HepG2 (cell line): ENCODE results near the gene PPARA. TPM values are rescaled to one million over a fixed set of nuclear protein-coding genes. Genes with fewer than 3 reads are reported as not detected.

Experiments
- ATAC-seq: fragments of 200-7000 bp; cut with Tn5 transposase; 3 replicates; pipeline ENCODE4 v1.9.1; 2020; ENCODE audit warnings: mild to moderate bottlenecking, moderate library complexity
- BruUV-seq: library from RNA; stranded (reverse); fragments of 400-500 nt; replicated peaks from 2 replicates; lab custom pipeline; 2021; lab: Mats Ljungman, UMichigan
- CTCF ChIA-PET: fragments of 300-600 bp; formaldehyde crosslinking; extraction: SDS; loops from one replicate; lab custom pipeline; 2021; ENCODE audit warnings: low total read pairs, inconsistent platforms, low intra/inter-chr PET ratio; lab: Yijun Ruan, JAX
- POLR2A ChIA-PET: fragments of 350-600 bp; sonication (Branson Sonifier 250); formaldehyde crosslinking; loops from one replicate; lab custom pipeline; 2020; ENCODE audit warnings: antibody characterized with exemption, inconsistent platforms; lab: Yijun Ruan, JAX
- DNase-seq: peaks from one replicate; pipeline ENCODE4 v3.0.0-alpha.2; 2015; ENCODE audit warnings: low spot score
- FAIRE-seq: peaks from 3 replicates; lab custom pipeline; 2011; peaks lifted over from hg19 to GRCh38; lab: Jason Lieb, UNC
- H2AFZ ChIP-seq: one replicate; pipeline ENCODE4 v1.6.1; 2011; ENCODE audit warnings: low read length, inconsistent platforms
- H3K27ac ChIP-seq: fragments of 300-600 bp; 3 replicates; pipeline ENCODE4 v1.8.0; 2011; ENCODE audit warnings: mixed run types, mild to moderate bottlenecking, mixed read lengths, low read length, inconsistent platforms; ENCODE audit not compliant: insufficient read depth; ENCODE audit errors: extremely low read length
- H3K27me3 ChIP-seq, 2 experiments: fragments of 200-600 bp in 1 of 2; 2 replicates in 1 of 2; 3 replicates in 1 of 2; pipeline versions ENCODE4 v1.6.0 to v1.8.0; 2011; ENCODE audit warnings: low read length in 2 of 2, mild to moderate bottlenecking in 2 of 2, moderate library complexity in 2 of 2, inconsistent platforms in 1 of 2; ENCODE audit not compliant: insufficient read depth in 2 of 2, control insufficient read depth in 1 of 2
- H3K36me3 ChIP-seq, 2 experiments: fragments of 200-600 bp in 1 of 2; replicated peaks in 1 of 2; 2 replicates in 1 of 2; 3 replicates in 1 of 2; pipeline versions ENCODE4 v1.5.1 to v1.8.0; 2011; ENCODE audit warnings: low read length in 2 of 2, inconsistent platforms in 1 of 2; ENCODE audit not compliant: insufficient read depth in 2 of 2, control insufficient read depth in 1 of 2
- H3K4me1 ChIP-seq: 2 replicates; pipeline ENCODE4 v1.5.1; 2012; ENCODE audit warnings: low read length, inconsistent platforms; ENCODE audit not compliant: insufficient read depth
- H3K4me2 ChIP-seq: 2 replicates; pipeline ENCODE4 v1.6.0; 2011; ENCODE audit warnings: low read depth, low read length, inconsistent platforms
- H3K4me3 ChIP-seq, 3 experiments: fragments of 200-600 bp in 1 of 3; sonication (generic), shearing (Covaris generic) in 1 of 3; replicated peaks in 1 of 3; 2 replicates each; pipeline ENCODE4 v1.5.1; 2011 to 2016; ENCODE audit warnings: low read length in 3 of 3, inconsistent platforms in 2 of 3, low read depth in 2 of 3, mild to moderate bottlenecking in 2 of 3, control low read depth in 1 of 3, mixed read lengths in 1 of 3; ENCODE audit not compliant: insufficient read depth in 1 of 3
- H3K79me2 ChIP-seq: one replicate; pipeline ENCODE4 v1.6.1; 2011; ENCODE audit warnings: low read length, inconsistent platforms; ENCODE audit not compliant: insufficient read depth
- H3K9ac ChIP-seq: 2 replicates; pipeline ENCODE4 v1.6.0; 2011; ENCODE audit warnings: mild to moderate bottlenecking, low read depth, low read length, inconsistent platforms; ENCODE audit not compliant: insufficient read depth
- H3K9me3 ChIP-seq: 2 replicates; pipeline ENCODE4 v1.5.1; 2012; ENCODE audit warnings: mild to moderate bottlenecking, low read length
- H4K20me1 ChIP-seq: 2 replicates; pipeline ENCODE4 v1.6.0; 2011; ENCODE audit warnings: inconsistent platforms, mild to moderate bottlenecking, low read length, moderate library complexity; ENCODE audit not compliant: insufficient read depth
- ARNTL ChIP-seq: sonication (generic); formaldehyde crosslinking; IDR thresholded peaks from 2 replicates; pipeline ENCODE4 v1.4.0; 2020; ENCODE audit warnings: mild to moderate bottlenecking, missing genetic modification reagents
- BRD4 ChIP-seq: sonication (generic); formaldehyde crosslinking; IDR thresholded peaks from 2 replicates; pipeline ENCODE4 v1.4.0; 2020; ENCODE audit warnings: missing genetic modification reagents
- FOXP1 ChIP-seq, 2 experiments: fragments of 450-650 bp in 1 of 2; IDR thresholded peaks; 2 replicates each; pipeline ENCODE4 v1.6.1; 2017 to 2018; ENCODE audit warnings: antibody characterized with exemption in 1 of 2
- HNF4G ChIP-seq, 2 experiments: sonication (generic) in 1 of 2; formaldehyde crosslinking in 1 of 2; IDR thresholded peaks; 2 replicates each; pipeline versions ENCODE4 v1.4.0 to v1.6.1; 2011 to 2020; ENCODE audit warnings: borderline replicate concordance in 2 of 2, low read depth in 2 of 2, mild to moderate bottlenecking in 2 of 2, low read length in 1 of 2, missing genetic modification reagents in 1 of 2, moderate library complexity in 1 of 2
- RARA ChIP-seq: IDR thresholded peaks from 2 replicates; pipeline ENCODE4 v1.6.1; 2016; ENCODE audit warnings: missing genetic modification reagents, missing compliant biosample characterization
- RCOR2 ChIP-seq: IDR thresholded peaks from 2 replicates; pipeline ENCODE4 v1.6.1; 2016; ENCODE audit warnings: missing biosample characterization, missing genetic modification reagents
- ZNF382 ChIP-seq: sonication (generic); formaldehyde crosslinking; IDR thresholded peaks from 2 replicates; pipeline ENCODE4 v1.5.0; 2020; ENCODE audit warnings: missing genetic modification reagents, mild to moderate bottlenecking, borderline replicate concordance
- ZNF572 ChIP-seq: sonication (generic); formaldehyde crosslinking; IDR thresholded peaks from 2 replicates; pipeline ENCODE4 v1.5.1; 2020; ENCODE audit warnings: mild to moderate bottlenecking, missing genetic modification reagents
- ZNF792 ChIP-seq: IDR thresholded peaks from 2 replicates; pipeline ENCODE4 v1.6.1; 2016
- ZNF816 ChIP-seq: sonication (generic); formaldehyde crosslinking; IDR thresholded peaks from 2 replicates; pipeline ENCODE4 v1.8.0; 2022; ENCODE audit warnings: missing genetic modification reagents, mild to moderate bottlenecking, borderline replicate concordance
- ZNF878 ChIP-seq: sonication (generic); formaldehyde crosslinking; IDR thresholded peaks from 2 replicates; pipeline ENCODE4 v1.8.1; 2023; ENCODE audit warnings: mild to moderate bottlenecking, missing genetic modification reagents, moderate library complexity
- WGBS: methylation state at CpG from one replicate; pipeline ENCODE4 v1.1.6; 2017; ENCODE audit warnings: low lambda C conversion rate; 5-methylcytosine and 5-hydroxymethylcytosine counted together
- in situ Hi-C: cut with HindIII; loops from 2 replicates; pipeline ENCODE4 v1.10.0; 2017; ENCODE audit warnings: low pct_unique_long_range_greater_than_20kb; ENCODE audit not compliant: extremely low pct_ligation_motif_present
- intact Hi-C: fragments of 100-400 bp; cut with micrococcal nuclease; formaldehyde crosslinking; loops from one replicate; pipeline ENCODE4 v1.10.0; 2022; ENCODE audit not compliant: unreplicated experiment
- polyA plus RNA-seq, 8 experiments: library from polyadenylated mRNA; depleted of rRNA in 3 of 8; stranded (reverse) in 7 of 8; unstranded in 1 of 8; fragments of >200 nt; fragmentation: Illumina TruSeq in 4 of 8; extraction: Trizol in 4 of 8; gene quantifications; 2 replicates each; pipeline versions ENCODE4 v1.2.1 to v1.2.3, GENCODE V29; 2011 to 2016; ENCODE audit warnings: low read depth in 4 of 8, missing spikeins in 1 of 8, mixed read lengths in 1 of 8; ENCODE audit not compliant: insufficient read depth in 1 of 8
- total RNA-seq, 5 experiments: library from RNA; depleted of rRNA; stranded (reverse); fragments of >200 nt; fragmentation: Illumina TruSeq; extraction: Trizol; gene quantifications; 2 replicates each; pipeline ENCODE4 v1.2.3, GENCODE V29; 2016; ENCODE audit warnings: low read depth in 1 of 5
- TF ChIP-seq, protein P1 (sequence below): sonication (generic); formaldehyde crosslinking; IDR thresholded peaks from 2 replicates; pipeline ENCODE4 v1.5.1; 2020; ENCODE audit warnings: mild to moderate bottlenecking, missing genetic modification reagents, borderline replicate concordance

The PPARA gene
- total and polyA plus RNA-seq, 2 of the 13 experiments (the other 11 are each of a cell fraction or from before 2014, with no cell fraction given), result 18.2 to 24.7 TPM

DNA sequence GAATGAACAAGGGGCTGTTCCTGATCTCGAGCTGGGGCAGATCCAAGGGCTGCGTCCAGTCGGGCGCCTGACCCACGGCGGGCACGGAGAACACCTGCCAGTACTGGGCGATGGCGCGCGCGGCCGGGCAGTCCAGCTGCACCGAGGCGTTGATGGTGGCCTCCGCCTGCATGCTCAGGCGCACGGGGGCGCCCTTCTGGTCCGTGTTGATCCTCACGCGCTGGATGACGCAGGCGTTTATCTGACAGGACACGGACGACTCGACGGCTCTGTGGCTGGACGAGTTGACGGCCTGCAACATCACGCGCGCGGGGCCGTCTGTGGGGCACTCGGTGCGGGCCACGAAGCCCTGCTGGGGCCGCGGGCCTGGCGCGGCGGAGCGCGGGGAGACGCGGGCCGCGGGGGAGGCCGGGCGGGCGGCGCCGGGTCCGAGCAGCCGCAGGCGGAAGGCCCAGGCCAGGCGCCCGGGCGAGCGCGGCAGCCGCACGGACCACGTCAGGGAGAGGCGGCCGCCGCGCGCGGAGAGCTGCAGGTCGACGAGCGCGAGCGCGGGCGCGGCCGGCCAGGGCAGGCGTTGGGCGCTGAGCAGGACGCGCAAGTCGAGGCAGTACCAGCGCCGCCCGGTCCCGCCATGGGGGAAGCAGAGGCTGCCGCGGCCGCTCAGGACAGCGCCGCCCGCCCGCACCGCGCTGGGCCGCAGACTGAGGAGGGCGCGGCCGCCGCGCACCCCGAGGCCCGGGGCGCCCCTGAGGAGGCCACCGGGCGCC lies 112.3 kb downstream of the PPARA start:
- no peaks in the 10 kb centered on the region for H3K36me3 ChIP-seq
- POLR2A ChIA-PET, result no interaction called here
- H3K4me3 ChIP-seq, result no peak overlapping the region
- H3K79me2 ChIP-seq, result no peaks in the 10 kb centered on the region
- no peak for TF ChIP-seq RCOR2 (CRISPR knock-in tag)
- TF ChIP-seq ZNF816 (CRISPR knock-in tag), result no peak
- no peak for TF ChIP-seq ARNTL (CRISPR knock-in tag)
- no peak for TF ChIP-seq FOXP1 (IDR thresholded peaks at IDR 0.05)
- TF ChIP-seq FOXP1 (CRISPR knock-in tag; IDR thresholded peaks at IDR 0.05), result no peak
- no peak for TF ChIP-seq ZNF792 (CRISPR knock-in tag)
- no peak for TF ChIP-seq RARA (CRISPR knock-in tag)
- no peak for TF ChIP-seq ZNF878 (CRISPR knock-in tag)
- TF ChIP-seq, protein P1, sequence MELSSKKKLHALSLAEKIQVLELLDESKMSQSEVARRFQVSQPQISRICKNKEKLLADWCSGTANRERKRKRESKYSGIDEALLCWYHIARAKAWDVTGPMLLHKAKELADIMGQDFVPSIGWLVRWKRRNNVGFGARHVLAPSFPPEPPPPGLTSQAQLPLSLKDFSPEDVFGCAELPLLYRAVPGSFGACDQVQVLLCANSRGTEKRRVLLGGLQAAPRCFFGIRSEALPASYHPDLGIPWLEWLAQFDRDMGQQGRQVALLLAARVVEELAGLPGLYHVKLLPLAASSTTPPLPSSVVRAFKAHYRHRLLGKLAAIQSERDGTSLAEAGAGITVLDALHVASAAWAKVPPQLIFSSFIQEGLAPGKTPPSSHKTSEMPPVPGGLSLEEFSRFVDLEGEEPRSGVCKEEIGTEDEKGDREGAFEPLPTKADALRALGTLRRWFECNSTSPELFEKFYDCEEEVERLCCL (CRISPR knock-in tag), result no peak
- no peak for TF ChIP-seq ZNF572
- TF ChIP-seq HNF4G (IDR thresholded peaks at IDR 0.05; ENCODE audit: borderline replicate concordance, low read depth, low read length), result no peak
- TF ChIP-seq HNF4G (CRISPR knock-in tag; IDR thresholded peaks at IDR 0.05; ENCODE audit: borderline replicate concordance, low read depth), result no peak
- no peak for TF ChIP-seq BRD4 (CRISPR knock-in tag)
- no peak for TF ChIP-seq ZNF382 (CRISPR knock-in tag)
- H3K9ac ChIP-seq, result no peak overlapping the region
- FAIRE-seq, result no peak
- in situ Hi-C loops (no loop called here), intact Hi-C loops (no loop called here)
- peaks cover 7% of the 10 kb centered on the region for H3K9me3 ChIP-seq
- 96% methylated on average over 95 of the region's 109 CpGs for WGBS
- BruUV-seq, result no TSS peak
- CTCF ChIA-PET, result no interaction called here
- no peak for ATAC-seq
- no peaks in the 10 kb centered on the region for H4K20me1 ChIP-seq
- no peak overlapping the region for H3K27ac ChIP-seq
- no peak overlapping the region for H2AFZ ChIP-seq
- DNase-seq, result no peak
- H3K4me1 ChIP-seq, result peaks cover 26% of the 10 kb centered on the region
- H3K27me3 ChIP-seq, result no peaks in the 10 kb centered on the region
- no peak overlapping the region for H3K4me2 ChIP-seq
